ENCODE measurements around the gene MCM7. TPM values are rescaled to one million over a fixed set of nuclear protein-coding genes. Genes with fewer than 3 reads are reported as not detected.

MCM7 gene
- polyA plus RNA-seq, 3 donors from 2014 or later, result 40.3 to 59.0 (median 54.4) TPM

Other genes starting within 250 kb of the MCM7 start
- gene OR2AE1, start 224.4 kb downstream of the MCM7 start, polyA plus RNA-seq, result not detected
- gene TRIM4, start 181.9 kb downstream of the MCM7 start, polyA plus RNA-seq, result 10 to 100 TPM; 14.0 to 23.9 (median 14.7) TPM
- gene GJC3, start 171.8 kb downstream of the MCM7 start, polyA plus RNA-seq, result not detected
- not detected for gene AZGP1, start 125.4 kb downstream of the MCM7 start, polyA plus RNA-seq
- 10 to 100 TPM; 14.4 to 48.9 (median 18.7) TPM for gene ZKSCAN1, start 85.8 kb downstream of the MCM7 start, polyA plus RNA-seq
- gene ZSCAN21, start 51.6 kb downstream of the MCM7 start, polyA plus RNA-seq, result 1 to 10 TPM; 2.3 to 9.8 (median 4.0) TPM
- gene ZNF3, start 19.7 kb downstream of the MCM7 start, polyA plus RNA-seq, result 10 to 100 TPM in 2 of 3 donors, 1 to 10 TPM in 1; 5.2 to 21.2 (median 12.2) TPM
- 100 to 1,000 TPM; 163 to 289 (median 163) TPM for gene COPS6, start 12.4 kb downstream of the MCM7 start, polyA plus RNA-seq
- 10 to 100 TPM in 1 of 3 donors, 1 to 10 TPM in 2; 7.1 to 12.9 (median 8.8) TPM for gene AP4M1, start 246 bp upstream of the MCM7 start, polyA plus RNA-seq
- 10 to 100 TPM; 15.3 to 34.8 (median 17.3) TPM for gene TAF6, start 18.0 kb upstream of the MCM7 start, polyA plus RNA-seq
- 10 to 100 TPM; 14.2 to 18.5 (median 17.7) TPM for gene CNPY4, start 18.2 kb upstream of the MCM7 start, polyA plus RNA-seq
- gene MBLAC1, start 25.6 kb upstream of the MCM7 start, polyA plus RNA-seq, result 1 to 10 TPM; 2.2 to 2.6 (median 2.4) TPM
- 100 to 1,000 TPM; 408 to 587 (median 569) TPM for gene LAMTOR4, start 47.5 kb upstream of the MCM7 start, polyA plus RNA-seq
- 1 to 10 TPM in 2 of 3 donors, under 1 TPM in 1; 0.71 to 2.9 (median 1.8) TPM for gene TRAPPC14, start 57.3 kb upstream of the MCM7 start, polyA plus RNA-seq
- under 1 TPM in 1 of 3 donors, not detected in 2; 0.08 TPM for gene GAL3ST4, start 67.2 kb upstream of the MCM7 start, polyA plus RNA-seq
- not detected for gene GPC2, start 76.0 kb upstream of the MCM7 start, polyA plus RNA-seq
- 1 to 10 TPM in 1 of 3 donors, under 1 TPM in 2; 0.50 to 2.8 (median 0.72) TPM for gene STAG3, start 76.5 kb upstream of the MCM7 start, polyA plus RNA-seq
- 100 to 1,000 TPM; 151 to 240 (median 209) TPM for gene PVRIG, start 118.6 kb upstream of the MCM7 start, polyA plus RNA-seq
- gene SPDYE3, start 206.3 kb upstream of the MCM7 start, polyA plus RNA-seq, result 10 to 100 TPM in 1 of 3 donors, 1 to 10 TPM in 2; 6.8 to 11.1 (median 7.6) TPM